NCI-H1417 (cell line): ENCODE data around the gene EGFR.
"Not testable (repeated sequence)": the region's sequence is repeated elsewhere in the genome, so short reads cannot be mapped to it uniquely, and the experiment has no call there.

ENCODE experiments used
- DNase-seq, 3 experiments: peaks; one replicate each; lab custom pipeline; 2025; lab: John Stamatoyannopoulos, UW

Gene EGFR

DNA sequence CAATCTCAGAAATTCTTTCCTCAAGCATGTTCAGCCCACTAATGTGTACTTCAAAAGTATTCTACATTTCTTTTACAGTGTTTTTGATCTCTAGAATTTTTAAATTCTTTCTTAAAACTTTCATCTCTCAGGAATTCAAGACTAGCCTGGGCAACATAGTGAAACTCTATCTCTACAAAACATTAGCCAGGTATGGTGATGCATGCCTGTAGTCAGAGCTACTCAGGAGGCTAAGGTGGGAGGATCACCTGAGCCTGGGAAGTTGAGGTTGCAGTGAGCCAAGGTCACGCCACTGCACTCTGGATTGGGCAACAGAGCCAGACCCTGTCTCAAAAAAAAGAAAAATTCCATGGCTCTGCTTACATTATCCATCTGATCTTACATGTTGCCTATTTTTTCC lies 5.0 kb upstream of the EGFR start:
- DNase-seq, result no peak

DNA sequence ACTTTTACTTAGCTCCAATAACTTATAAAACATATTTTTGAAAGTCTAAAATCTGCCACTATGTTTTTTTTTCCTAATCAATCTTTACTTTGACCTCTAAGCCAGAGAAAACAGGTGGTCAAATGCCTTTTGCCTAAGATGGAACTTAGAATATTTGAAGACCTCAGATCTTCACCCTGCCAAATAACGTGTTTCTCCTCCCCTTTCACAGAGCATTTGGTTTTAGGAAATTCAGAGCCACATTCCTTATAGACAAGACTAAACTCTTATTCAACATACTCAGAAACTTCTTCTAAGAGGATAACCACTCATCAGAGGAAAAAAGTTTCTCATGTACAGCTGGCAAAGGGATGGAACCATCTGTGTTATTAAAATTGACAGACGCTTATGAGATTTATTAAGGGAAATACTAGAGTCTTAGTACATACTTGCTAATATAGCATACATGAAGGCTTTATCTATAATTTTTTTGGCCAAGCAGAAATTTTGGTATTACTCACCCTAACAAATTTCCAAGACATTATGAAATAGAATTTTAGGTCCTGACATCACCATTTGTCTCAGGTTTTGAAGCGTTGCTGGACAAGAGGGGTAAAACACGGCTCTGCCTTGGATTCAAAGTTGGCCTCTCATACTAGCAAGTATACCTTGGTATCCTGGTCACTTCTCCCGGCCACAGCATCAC lies 2.6 kb upstream of the EGFR start:
- DNase-seq, result no peak

DNA sequence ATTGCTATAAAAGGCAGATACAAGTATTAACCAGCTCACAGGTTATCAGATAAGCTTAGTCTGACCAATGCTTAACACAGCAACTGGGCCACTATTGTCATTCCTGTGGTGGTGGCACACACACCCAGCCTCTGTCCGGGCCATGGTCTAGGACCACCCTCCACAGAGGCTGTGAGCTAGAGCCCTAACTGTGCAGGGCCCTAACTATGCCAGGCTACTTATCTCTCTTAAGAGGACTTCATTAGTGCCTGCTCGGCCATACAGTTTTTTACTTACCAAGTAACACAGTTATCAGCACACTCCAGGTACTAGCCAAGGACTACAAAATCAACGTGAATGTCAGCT lies 2.1 kb upstream of the EGFR start:
- DNase-seq, result no peak

DNA sequence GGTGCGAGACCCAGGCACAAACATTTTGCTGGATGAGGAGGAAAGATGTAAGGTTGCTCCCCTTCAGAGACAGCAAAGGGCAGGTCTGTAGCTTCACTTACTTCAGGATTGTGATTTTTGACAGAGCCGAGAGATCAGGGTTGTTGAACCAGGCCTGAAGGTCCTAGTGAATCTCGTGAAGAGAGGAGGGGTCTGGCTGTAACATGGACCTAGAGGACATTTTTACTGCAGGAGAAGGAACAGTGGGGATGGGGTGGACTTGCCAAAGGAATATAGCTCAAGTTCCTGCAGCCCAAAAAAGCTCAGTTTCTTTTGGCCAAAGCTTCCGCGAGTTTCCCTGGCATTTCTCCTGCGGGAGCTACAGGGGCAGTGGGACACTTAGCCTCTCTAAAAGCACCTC lies 976 bp upstream of the EGFR start:
- DNase-seq, result no peak

DNA sequence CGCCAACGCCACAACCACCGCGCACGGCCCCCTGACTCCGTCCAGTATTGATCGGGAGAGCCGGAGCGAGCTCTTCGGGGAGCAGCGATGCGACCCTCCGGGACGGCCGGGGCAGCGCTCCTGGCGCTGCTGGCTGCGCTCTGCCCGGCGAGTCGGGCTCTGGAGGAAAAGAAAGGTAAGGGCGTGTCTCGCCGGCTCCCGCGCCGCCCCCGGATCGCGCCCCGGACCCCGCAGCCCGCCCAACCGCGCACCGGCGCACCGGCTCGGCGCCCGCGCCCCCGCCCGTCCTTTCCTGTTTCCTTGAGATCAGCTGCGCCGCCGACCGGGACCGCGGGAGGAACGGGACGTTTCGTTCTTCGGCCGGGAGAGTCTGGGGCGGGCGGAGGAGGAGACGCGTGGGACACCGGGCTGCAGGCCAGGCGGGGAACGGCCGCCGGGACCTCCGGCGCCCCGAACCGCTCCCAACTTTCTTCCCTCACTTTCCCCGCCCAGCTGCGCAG lies 424 bp downstream of the EGFR start:
- no peak for DNase-seq

DNA sequence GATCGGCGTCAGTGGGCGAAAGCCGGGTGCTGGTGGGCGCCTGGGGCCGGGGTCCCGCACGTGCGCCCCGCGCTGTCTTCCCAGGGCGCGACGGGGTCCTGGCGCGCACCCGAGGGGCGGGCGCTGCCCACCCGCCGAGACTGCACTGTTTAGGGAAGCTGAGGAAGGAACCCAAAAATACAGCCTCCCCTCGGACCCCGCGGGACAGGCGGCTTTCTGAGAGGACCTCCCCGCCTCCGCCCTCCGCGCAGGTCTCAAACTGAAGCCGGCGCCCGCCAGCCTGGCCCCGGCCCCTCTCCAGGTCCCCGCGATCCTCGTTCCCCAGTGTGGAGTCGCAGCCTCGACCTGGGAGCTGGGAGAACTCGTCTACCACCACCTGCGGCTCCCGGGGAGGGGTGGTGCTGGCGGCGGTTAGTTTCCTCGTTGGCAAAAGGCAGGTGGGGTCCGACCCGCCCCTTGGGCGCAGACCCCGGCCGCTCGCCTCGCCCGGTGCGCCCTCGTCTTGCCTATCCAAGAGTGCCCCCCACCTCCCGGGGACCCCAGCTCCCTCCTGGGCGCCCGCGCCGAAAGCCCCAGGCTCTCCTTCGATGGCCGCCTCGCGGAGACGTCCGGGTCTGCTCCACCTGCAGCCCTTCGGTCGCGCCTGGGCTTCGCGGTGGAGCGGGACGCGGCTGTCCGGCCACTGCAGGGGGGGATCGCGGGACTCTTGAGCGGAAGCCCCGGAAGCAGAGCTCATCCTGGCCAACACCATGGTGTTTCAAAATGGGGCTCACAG lies 1.1 kb downstream of the EGFR start:
- DNase-seq, result no peak

DNA sequence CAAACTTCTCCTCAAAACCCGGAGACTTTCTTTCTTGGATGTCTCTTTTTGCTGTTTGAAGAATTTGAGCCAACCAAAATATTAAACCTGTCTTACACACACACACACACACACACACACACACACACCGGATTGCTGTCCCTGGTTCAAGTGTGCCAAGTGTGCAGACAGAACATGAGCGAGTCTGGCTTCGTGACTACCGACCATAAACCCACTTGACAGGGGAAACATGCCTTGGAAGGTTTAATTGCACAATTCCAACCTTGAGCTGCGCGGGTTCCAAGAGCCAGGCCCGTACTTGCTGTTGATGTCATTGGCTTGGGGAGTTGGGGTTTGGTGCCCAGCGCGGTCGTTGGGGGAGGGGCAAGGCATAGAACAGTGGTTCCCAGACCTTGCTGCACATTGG lies 1.7 kb downstream of the EGFR start:
- no peak for DNase-seq

GRCh38 chr7:55021053-55021452 lies 2.2 kb downstream of the EGFR start:
- no peak for DNase-seq

GRCh38 chr7:55022002-55022985 lies 3.5 kb downstream of the EGFR start:
- no peak for DNase-seq

GRCh38 chr7:55023841-55024505 lies 5.2 kb downstream of the EGFR start:
- DNase-seq, result no peak

GRCh38 chr7:55024776-55025175 lies 6.0 kb downstream of the EGFR start:
- no peak for DNase-seq

- DNase-seq, result no peak
These were observed 7.4 kb downstream of the EGFR start for GRCh38 chr7:55026086-55026790.

GRCh38 chr7:55026867-55027490 lies 8.2 kb downstream of the EGFR start:
- DNase-seq, result no peak

- DNase-seq, result no peak
These were observed 9.2 kb downstream of the EGFR start for GRCh38 chr7:55028011-55028410.

DNA sequence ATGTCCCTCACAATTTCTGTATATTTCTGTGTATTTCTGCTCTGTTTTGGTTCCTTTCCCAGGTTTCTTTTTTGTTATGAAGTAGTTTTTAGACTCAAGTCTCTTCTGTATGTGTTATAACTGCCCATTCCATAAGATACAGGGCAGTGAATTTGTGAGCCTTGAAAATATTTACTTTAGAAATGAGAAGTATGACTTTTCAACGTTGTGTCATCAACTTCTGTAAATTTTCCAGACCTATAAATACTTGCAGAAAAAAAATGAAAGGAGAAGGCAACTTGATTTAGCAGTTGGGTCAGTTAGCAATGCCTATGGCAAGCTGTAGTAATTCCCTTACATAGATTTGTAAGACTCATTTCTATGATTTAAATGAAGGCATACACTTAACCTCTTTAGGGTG lies 11.5 kb downstream of the EGFR start:
- DNase-seq, result no peak

DNA sequence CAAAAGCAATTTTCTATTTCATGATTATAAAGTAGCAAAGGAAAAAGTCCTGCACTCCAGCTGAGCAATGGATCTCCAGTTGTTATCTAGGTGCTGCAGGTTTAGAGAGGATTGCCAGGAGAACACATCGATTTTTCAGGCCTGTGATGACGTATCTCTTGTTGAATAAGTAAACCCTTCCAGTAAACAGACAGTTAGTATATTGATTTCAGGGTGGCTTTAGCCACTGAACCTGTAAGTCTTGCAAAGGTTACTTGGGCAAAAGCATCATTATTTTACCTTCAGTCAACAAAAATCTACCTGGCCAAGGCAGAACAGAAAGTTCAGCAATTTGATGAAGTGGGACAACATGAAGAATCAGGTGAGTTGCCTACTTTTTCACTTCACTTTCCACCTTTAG lies 12.3 kb downstream of the EGFR start:
- DNase-seq, result no peak

DNA sequence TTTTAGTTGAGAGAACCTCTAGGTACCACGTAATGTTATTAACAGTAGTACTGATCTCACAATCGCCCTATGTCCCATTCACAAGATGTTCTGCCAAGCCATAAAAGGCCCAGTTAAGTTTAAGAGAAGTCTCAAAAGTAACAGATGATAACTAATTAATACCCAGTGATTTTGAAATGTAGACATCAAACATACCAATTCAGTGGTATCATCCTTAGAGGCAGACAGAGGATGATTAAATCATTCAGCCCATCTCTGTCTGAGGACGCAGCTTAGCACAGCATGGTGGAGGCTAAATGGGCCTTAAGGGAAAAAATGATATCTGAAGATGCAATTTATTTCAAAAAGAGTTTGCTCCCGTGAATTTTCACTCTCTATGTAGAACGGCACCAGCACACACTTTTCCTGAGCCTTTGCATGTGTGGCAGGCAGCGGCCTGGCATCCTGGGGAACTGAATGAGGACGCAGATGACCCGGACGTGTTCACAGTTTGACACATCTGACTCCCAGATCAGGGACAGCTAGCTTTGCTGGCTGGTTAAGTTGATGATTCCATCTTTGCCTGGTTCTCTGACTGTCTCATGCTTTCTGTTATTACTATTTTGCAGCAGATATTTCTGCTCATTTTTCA lies 13.4 kb downstream of the EGFR start:
- DNase-seq, result no peak

DNA sequence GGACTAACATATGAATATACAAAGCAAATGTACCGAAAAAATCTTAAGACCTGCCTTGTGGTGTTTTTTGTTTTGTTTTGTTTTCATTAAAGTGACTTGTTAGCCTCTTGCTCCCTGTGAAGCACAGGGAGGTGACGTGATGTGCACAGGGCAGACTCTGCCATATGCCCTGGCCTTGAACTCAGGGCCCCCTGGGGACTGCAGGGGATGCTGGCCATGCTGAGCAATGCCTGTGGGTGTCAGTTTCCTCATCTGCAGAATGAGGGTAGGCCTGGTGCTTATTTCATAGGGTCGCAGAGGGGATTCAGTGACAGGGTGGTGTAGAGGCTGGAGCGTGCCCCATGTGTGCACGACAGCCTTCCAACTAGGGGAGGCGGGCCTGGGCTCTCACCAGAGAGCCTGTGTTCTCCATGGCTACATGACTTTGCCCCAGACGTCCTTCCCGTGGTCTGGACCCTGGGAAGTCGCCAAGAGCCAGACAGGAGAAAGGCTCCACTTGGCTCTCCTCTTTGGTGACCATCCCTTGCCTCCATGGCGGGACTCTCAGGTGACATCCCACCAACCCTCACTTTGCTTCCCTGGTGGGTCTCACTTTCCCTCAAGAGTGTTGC lies 14.5 kb downstream of the EGFR start:
- no peak for DNase-seq

DNA sequence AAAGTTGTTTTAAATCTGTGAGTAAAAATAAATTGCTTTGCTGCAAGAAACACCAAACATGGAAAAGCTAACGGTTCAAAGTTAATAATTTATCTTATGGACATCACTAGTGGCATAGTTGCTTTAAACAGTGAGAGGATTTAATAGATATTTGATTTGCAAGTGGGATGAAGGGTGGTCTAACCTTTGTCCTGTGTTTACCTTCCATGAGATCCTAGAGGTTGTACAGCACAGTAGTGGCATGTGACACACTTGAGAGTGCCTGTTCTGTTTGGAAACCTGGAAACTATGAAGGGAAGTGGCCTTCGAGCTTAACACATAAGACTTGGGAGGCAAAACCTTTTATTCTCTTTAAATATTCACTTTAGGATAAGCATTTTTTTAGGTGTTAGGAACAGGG lies 16.0 kb downstream of the EGFR start:
- no peak for DNase-seq

GRCh38 chr7:55035410-55035809 lies 16.6 kb downstream of the EGFR start:
- not testable (repeated sequence) for DNase-seq
